NT2/D1 (cell line): Measurements from ENCODE around the gene PI4KA.

Experiments used
- DNase-seq: peaks from one replicate; pipeline ENCODE4 v3.0.0-alpha.2; 2011; ENCODE audit warnings: low read depth, low spot score
- H3K27me3 ChIP-seq: 2 replicates; pipeline ENCODE4 v1.6.0; 2011; ENCODE audit warnings: mild to moderate bottlenecking; ENCODE audit not compliant: insufficient read length, insufficient read depth
- H3K36me3 ChIP-seq: 2 replicates; pipeline ENCODE4 v1.6.1; 2011; ENCODE audit warnings: mild to moderate bottlenecking, low read length, mixed read lengths; ENCODE audit not compliant: insufficient read depth, insufficient read length
- H3K4me1 ChIP-seq: 2 replicates; pipeline ENCODE4 v1.5.1; 2011; ENCODE audit not compliant: insufficient read depth, insufficient read length
- H3K4me3 ChIP-seq: 2 replicates; pipeline ENCODE4 v1.5.1; 2011; ENCODE audit warnings: low read depth; ENCODE audit not compliant: insufficient read length
- H3K9ac ChIP-seq: 2 replicates; pipeline ENCODE4 v1.6.0; 2011; ENCODE audit warnings: low read depth; ENCODE audit not compliant: insufficient read length
- H3K9me3 ChIP-seq: 2 replicates; pipeline ENCODE4 v1.5.1; 2011; ENCODE audit warnings: mild to moderate bottlenecking, low read length; ENCODE audit not compliant: insufficient read depth
- SUZ12 ChIP-seq: IDR thresholded peaks from 2 replicates; pipeline ENCODE4 v1.6.1; 2011; ENCODE audit not compliant: insufficient read length, insufficient read depth; ENCODE audit errors: extremely low read depth
- YY1 ChIP-seq: IDR thresholded peaks from 2 replicates; pipeline ENCODE4 v1.6.1; 2011; ENCODE audit not compliant: insufficient read length, insufficient read depth
- ZNF274 ChIP-seq: IDR thresholded peaks from 2 replicates; pipeline ENCODE4 v1.6.1; 2011; ENCODE audit warnings: mild to moderate bottlenecking, low read depth, low read length

Gene PI4KA

GRCh38 chr22:20864186-20864908 is 5.7 kb upstream of the PI4KA start:
- H3K9ac ChIP-seq = no peak overlapping the region
- no peaks in the 10 kb centered on the region for H3K27me3 ChIP-seq
- no peak overlapping the region for H3K4me3 ChIP-seq
- no peak for DNase-seq
- H3K9me3 ChIP-seq = no peaks in the 10 kb centered on the region
- H3K36me3 ChIP-seq = peaks cover 36% of the 10 kb centered on the region
- H3K4me1 ChIP-seq = no peaks in the 10 kb centered on the region
- no peak for TF ChIP-seq YY1
- no peak for TF ChIP-seq ZNF274
- TF ChIP-seq SUZ12 = no peak

GRCh38 chr22:20863366-20863765 is 4.8 kb upstream of the PI4KA start:
- H3K36me3 ChIP-seq = peaks cover 36% of the 10 kb centered on the region
- H3K9me3 ChIP-seq = no peaks in the 10 kb centered on the region
- no peak for DNase-seq
- no peaks in the 10 kb centered on the region for H3K27me3 ChIP-seq
- H3K9ac ChIP-seq = no peak overlapping the region
- no peaks in the 10 kb centered on the region for H3K4me1 ChIP-seq
- no peak overlapping the region for H3K4me3 ChIP-seq
- TF ChIP-seq YY1 (no peak), ZNF274 (no peak), SUZ12 (no peak)

GRCh38 chr22:20862540-20862939 is 3.9 kb upstream of the PI4KA start:
- no peak overlapping the region for H3K9ac ChIP-seq
- H3K4me1 ChIP-seq = no peaks in the 10 kb centered on the region
- no peaks in the 10 kb centered on the region for H3K9me3 ChIP-seq
- TF ChIP-seq SUZ12 (no peak), ZNF274 (no peak), YY1 (no peak)
- peaks cover 36% of the 10 kb centered on the region for H3K36me3 ChIP-seq
- no peak for DNase-seq
- H3K27me3 ChIP-seq = no peaks in the 10 kb centered on the region
- H3K4me3 ChIP-seq = no peak overlapping the region

- H3K27me3 ChIP-seq = no peaks in the 10 kb centered on the region
- no peak for TF ChIP-seq YY1
- TF ChIP-seq ZNF274 = no peak
- TF ChIP-seq SUZ12 = no peak
- no peaks in the 10 kb centered on the region for H3K9me3 ChIP-seq
- peaks cover 22% of the 10 kb centered on the region for H3K36me3 ChIP-seq
- H3K9ac ChIP-seq = peak overlapping the region; percentile 90
- peak overlapping the region; percentile 68 for H3K4me3 ChIP-seq
- H3K4me1 ChIP-seq = no peaks in the 10 kb centered on the region
- no peak for DNase-seq
Measured at GRCh38 chr22:20859615-20860014, 1.0 kb upstream of the PI4KA start.

- peaks cover 14% of the 10 kb centered on the region for H3K36me3 ChIP-seq
- H3K9ac ChIP-seq = peak overlapping the region; percentile 76
- H3K27me3 ChIP-seq = no peaks in the 10 kb centered on the region
- peak overlapping the region; percentile 67 for H3K4me3 ChIP-seq
- H3K4me1 ChIP-seq = no peaks in the 10 kb centered on the region
- no peak for TF ChIP-seq YY1
- TF ChIP-seq ZNF274 = no peak
- TF ChIP-seq SUZ12 = no peak
- H3K9me3 ChIP-seq = no peaks in the 10 kb centered on the region
- peak; percentile 70 for DNase-seq
Measured at GRCh38 chr22:20857838-20858614, 585 bp downstream of the PI4KA start.

- Histone ChIP-seq H3K36me3 (peaks cover 10% of the 10 kb centered on the region), H3K9ac (peak overlapping the region; percentile 76), H3K4me3 (peak overlapping the region; percentile 67), H3K27me3 (no peaks in the 10 kb centered on the region), H3K9me3 (no peaks in the 10 kb centered on the region), H3K4me1 (no peaks in the 10 kb centered on the region)
- DNase-seq = no peak
- no peak for TF ChIP-seq YY1
- TF ChIP-seq ZNF274 = no peak
- no peak for TF ChIP-seq SUZ12
Measured at GRCh38 chr22:20857247-20857643, 1.4 kb downstream of the PI4KA start.

GRCh38 chr22:20853236-20853660 is 5.4 kb downstream of the PI4KA start:
- Histone ChIP-seq H3K4me3 (no peak overlapping the region), H3K9ac (no peak overlapping the region), H3K36me3 (no peaks in the 10 kb centered on the region), H3K27me3 (no peaks in the 10 kb centered on the region), H3K9me3 (no peaks in the 10 kb centered on the region), H3K4me1 (peaks cover 2% of the 10 kb centered on the region)
- no peak for DNase-seq
- no peak for TF ChIP-seq YY1
- TF ChIP-seq SUZ12 = no peak
- no peak for TF ChIP-seq ZNF274
